B cell (primary cell): Measurements from ENCODE around the gene PCDH8. TPM values are rescaled to one million over a fixed set of nuclear protein-coding genes. Genes with fewer than 3 reads are reported as not detected.

ENCODE experiments used
- ATAC-seq: fragments of 200-7000 bp; cut with Tn5 transposase; one replicate; pipeline ENCODE4 v1.10.0; 2021; ENCODE audit warnings: low read depth, mild to moderate bottlenecking, moderate number of reproducible peaks, moderate library complexity
- CTCF ChIA-PET: fragments of 350-600 bp; sonication (Branson Sonifier 250); formaldehyde crosslinking; loops from one replicate; lab custom pipeline; 2021; ENCODE audit warnings: antibody characterized with exemption, inconsistent platforms; lab: Charles Lee
- POLR2A ChIA-PET: fragments of 350-600 bp; sonication (Branson Sonifier 250); formaldehyde crosslinking; loops from one replicate; lab custom pipeline; 2021; ENCODE audit warnings: antibody characterized with exemption; lab: Charles Lee
- DNase-seq: peaks from one replicate; pipeline ENCODE4 v3.0.0; 2013
- H2AFZ ChIP-seq: 2 replicates; pipeline ENCODE4 v1.6.1; 2012; ENCODE audit warnings: mild to moderate bottlenecking, low read depth, low read length; ENCODE audit not compliant: insufficient read depth, poor library complexity, severe bottlenecking
- H3K27ac ChIP-seq, 2 donors: 1 replicate in 1 of 2; 2 replicates in 1 of 2; pipeline ENCODE4 v1.5.1; 2012 to 2013; ENCODE audit warnings: low read length in 2 of 2, mild to moderate bottlenecking in 2 of 2, moderate library complexity in 1 of 2
- H3K27me3 ChIP-seq, 4 experiments: fragments of 200-600 bp in 1 of 4; sonication (generic) in 1 of 4; replicated peaks in 1 of 4; 1 replicate in 2 of 4; 2 replicates in 2 of 4; pipeline versions ENCODE4 v1.6.1 to v1.7.0; 2013 to 2016; ENCODE audit warnings: low read length in 3 of 4, mild to moderate bottlenecking in 2 of 4, mixed read lengths in 1 of 4, moderate library complexity in 1 of 4; ENCODE audit not compliant: insufficient read depth in 4 of 4, control insufficient read depth in 3 of 4; ENCODE audit errors: control extremely low read depth in 1 of 4
- H3K36me3 ChIP-seq, 2 experiments: replicated peaks in 1 of 2; 1 replicate in 1 of 2; 2 replicates in 1 of 2; pipeline versions ENCODE4 v1.6.1 to v1.7.1; 2013; ENCODE audit warnings: low read length in 1 of 2; ENCODE audit not compliant: insufficient read depth in 2 of 2, control insufficient read depth in 1 of 2; ENCODE audit errors: control extremely low read depth in 1 of 2, extremely low read depth in 1 of 2
- H3K4me1 ChIP-seq, 2 donors: fragments of 200-600 bp in 1 of 2; sonication (generic) in 1 of 2; 1 replicate in 1 of 2; 2 replicates in 1 of 2; pipeline versions ENCODE4 v1.5.1 to v1.6.1; 2013 to 2017; ENCODE audit warnings: low read length in 2 of 2; ENCODE audit not compliant: control insufficient read depth in 2 of 2, insufficient read depth in 2 of 2
- H3K4me2 ChIP-seq: replicated peaks from 2 replicates; pipeline ENCODE3; 2012; ENCODE audit warnings: mild to moderate bottlenecking, low read depth, low read length; ENCODE audit not compliant: poor library complexity, severe bottlenecking
- H3K4me3 ChIP-seq, 5 experiments: fragments of 200-600 bp in 1 of 5; sonication (generic) in 1 of 5; 1 replicate in 3 of 5; 2 replicates in 2 of 5; pipeline versions ENCODE4 v1.5.1 to v1.7.0; 2011 to 2016; ENCODE audit warnings: low read length in 4 of 5, mild to moderate bottlenecking in 4 of 5, low read depth in 2 of 5, control low read depth in 1 of 5, moderate library complexity in 1 of 5; ENCODE audit not compliant: insufficient read depth in 1 of 5; ENCODE audit errors: control extremely low read depth in 1 of 5, extremely low read depth in 1 of 5
- H3K79me2 ChIP-seq: fragments of 200-600 bp; sonication (generic); one replicate; pipeline ENCODE4 v1.6.0; 2016; ENCODE audit warnings: low read length; ENCODE audit not compliant: control insufficient read depth, insufficient read depth
- H3K9ac ChIP-seq: fragments of 200-600 bp; sonication (generic); 2 replicates; pipeline ENCODE4 v1.6.1; 2017; ENCODE audit warnings: mild to moderate bottlenecking, low read length, moderate library complexity
- H3K9me3 ChIP-seq, 3 donors: one replicate each; pipeline versions ENCODE4 v1.6.1 to v1.7.1; 2013; ENCODE audit warnings: low read length in 2 of 3; ENCODE audit not compliant: control insufficient read depth in 2 of 3, insufficient read depth in 1 of 3; ENCODE audit errors: control extremely low read depth in 1 of 3
- H4K20me1 ChIP-seq: 2 replicates; pipeline ENCODE4 v1.6.0; 2012; ENCODE audit warnings: mild to moderate bottlenecking, low read length; ENCODE audit not compliant: insufficient read depth, control insufficient read depth, poor library complexity, severe bottlenecking
- H3K27ac Mint-ChIP-seq: one replicate; pipeline ENCODE4 v1.8.0; 2021; ENCODE audit warnings: mixed read lengths
- H3K27me3 Mint-ChIP-seq: one replicate; pipeline ENCODE4 v1.8.0; 2021; ENCODE audit warnings: mixed read lengths
- H3K4me1 Mint-ChIP-seq: one replicate; pipeline ENCODE4 v1.8.0; 2021; ENCODE audit warnings: mixed read lengths
- H3K4me3 Mint-ChIP-seq: one replicate; pipeline ENCODE4 v1.8.0; 2021; ENCODE audit warnings: mixed read lengths
- H3K9me3 Mint-ChIP-seq: one replicate; pipeline ENCODE4 v1.8.0; 2022; ENCODE audit warnings: mixed read lengths; ENCODE audit not compliant: insufficient read depth
- CTCF ChIP-seq: fragments of 200-600 bp; IDR thresholded peaks from one replicate; pipeline ENCODE4 v1.8.0; 2022; ENCODE audit warnings: antibody characterized with exemption, mild to moderate bottlenecking
- EZH2 ChIP-seq: IDR thresholded peaks from 2 replicates; pipeline ENCODE4 v1.6.1; 2012; ENCODE audit warnings: borderline replicate concordance, low read depth, mild to moderate bottlenecking, moderate library complexity, low read length; ENCODE audit not compliant: insufficient read depth, poor library complexity, severe bottlenecking
- WGBS: methylation state at CpG from one replicate; pipeline ENCODE4 v1.1.5; 2013; ENCODE audit warnings: missing lambda C conversion rate; ENCODE audit not compliant: insufficient coverage; 5-methylcytosine and 5-hydroxymethylcytosine counted together
- intact Hi-C: fragments of 100-400 bp; cut with micrococcal nuclease; formaldehyde crosslinking; loops from one replicate; pipeline ENCODE4 v1.10.0; 2022
- polyA plus RNA-seq: library from polyadenylated mRNA; depleted of rRNA; stranded (reverse); fragments of >200 nt; gene quantifications from 2 replicates; pipeline ENCODE4 v1.2.3, GENCODE V29; 2012
- total RNA-seq, 2 donors: library from RNA; stranded (reverse); fragments of 120-200 nt in 1 of 2; gene quantifications; 1 replicate in 1 of 2; 2 replicates in 1 of 2; pipeline versions ENCODE4 v1.2.3 to v1.2.4, GENCODE V29; 2013 to 2022

PCDH8 gene
- total and polyA plus RNA-seq, 2 donors (not counting 1 experiment from before 2014, with no cell fraction given): not detected

GRCh38 chr13:52811841-52812240, 36.6 kb downstream of the PCDH8 start:
- intact Hi-C loops: no loop called here
- no peaks in the 10 kb centered on the region for H3K27me3 ChIP-seq
- no peak overlapping the region for H3K4me3 ChIP-seq
- H3K9ac ChIP-seq: no peak overlapping the region
- no peaks in the 10 kb centered on the region for H3K36me3 ChIP-seq
- no peak for ATAC-seq
- no peak for DNase-seq
- Mint-ChIP-seq H3K9me3 (no peaks in the 10 kb centered on the region), H3K27ac (no peak overlapping the region), H3K27me3 (peaks cover 7% of the 10 kb centered on the region), H3K4me1 (no peaks in the 10 kb centered on the region), H3K4me3 (no peak overlapping the region)
- H3K79me2 ChIP-seq: no peaks in the 10 kb centered on the region
- no peak overlapping the region for H2AFZ ChIP-seq
- peaks cover 0 to 3% (median 0%) of the 10 kb centered on the region in 3 donors for H3K9me3 ChIP-seq
- POLR2A ChIA-PET: no interaction called here
- H4K20me1 ChIP-seq: no peaks in the 10 kb centered on the region
- no peak overlapping the region for H3K27ac ChIP-seq
- TF ChIP-seq EZH2 (no peak), CTCF (no peak)
- H3K4me1 ChIP-seq: no peaks in the 10 kb centered on the region
- CTCF ChIA-PET: no interaction called here
- WGBS: 80% methylated on average over 1 of the region's 4 CpGs
- no peak overlapping the region for H3K4me2 ChIP-seq

- no peak for ATAC-seq
- H3K27ac ChIP-seq: no peak overlapping the region
- intact Hi-C loops: no loop called here
- no peaks in the 10 kb centered on the region for H3K27me3 ChIP-seq
- ChIA-PET POLR2A (no interaction called here), CTCF (no interaction called here)
- H3K4me2 ChIP-seq: no peak overlapping the region
- no peak overlapping the region for H2AFZ ChIP-seq
- no peaks in the 10 kb centered on the region for H4K20me1 ChIP-seq
- H3K27ac Mint-ChIP-seq: no peak overlapping the region
- DNase-seq: no peak
- H3K4me3 ChIP-seq: no peak overlapping the region
- no peaks in the 10 kb centered on the region for H3K4me1 ChIP-seq
- no peak for TF ChIP-seq CTCF
- TF ChIP-seq EZH2: no peak
- no peaks in the 10 kb centered on the region for H3K79me2 ChIP-seq
- H3K36me3 ChIP-seq: no peaks in the 10 kb centered on the region
- 0% methylated on average over 1 of the region's 3 CpGs for WGBS
- H3K27me3 Mint-ChIP-seq: peaks cover 13% of the 10 kb centered on the region
- no peak overlapping the region for H3K9ac ChIP-seq
- H3K9me3 Mint-ChIP-seq: no peaks in the 10 kb centered on the region
- H3K4me3 Mint-ChIP-seq: no peak overlapping the region
- H3K4me1 Mint-ChIP-seq: no peaks in the 10 kb centered on the region
- H3K9me3 ChIP-seq: peaks cover 0 to 3% (median 0%) of the 10 kb centered on the region in 3 donors
Observed at GRCh38 chr13:52810526-52810925, 37.9 kb downstream of the PCDH8 start.
